Coronary artery (tissue), 2 donors: ENCODE measurements around the gene TLDC2.

Source experiments
- DNase-seq: peaks from one replicate; pipeline ENCODE4 v3.0.0-alpha.2; 2017; ENCODE audit warnings: low spot score
- H3K27ac ChIP-seq, 2 donors: fragments of 200-600 bp; sonication (generic); one replicate each; pipeline ENCODE4 v1.5.1; 2016 to 2019
- H3K4me3 ChIP-seq: fragments of 200-600 bp; sonication (generic); 2 replicates; pipeline ENCODE4 v1.5.1; 2016; ENCODE audit warnings: mild to moderate bottlenecking, moderate library complexity
- TF ChIP-seq, protein P1 (sequence below): fragments of 200-600 bp; sonication (generic); IDR thresholded peaks from one replicate; pipeline ENCODE4 v1.5.1; 2019; ENCODE audit warnings: antibody characterized with exemption

TLDC2 gene

DNA sequence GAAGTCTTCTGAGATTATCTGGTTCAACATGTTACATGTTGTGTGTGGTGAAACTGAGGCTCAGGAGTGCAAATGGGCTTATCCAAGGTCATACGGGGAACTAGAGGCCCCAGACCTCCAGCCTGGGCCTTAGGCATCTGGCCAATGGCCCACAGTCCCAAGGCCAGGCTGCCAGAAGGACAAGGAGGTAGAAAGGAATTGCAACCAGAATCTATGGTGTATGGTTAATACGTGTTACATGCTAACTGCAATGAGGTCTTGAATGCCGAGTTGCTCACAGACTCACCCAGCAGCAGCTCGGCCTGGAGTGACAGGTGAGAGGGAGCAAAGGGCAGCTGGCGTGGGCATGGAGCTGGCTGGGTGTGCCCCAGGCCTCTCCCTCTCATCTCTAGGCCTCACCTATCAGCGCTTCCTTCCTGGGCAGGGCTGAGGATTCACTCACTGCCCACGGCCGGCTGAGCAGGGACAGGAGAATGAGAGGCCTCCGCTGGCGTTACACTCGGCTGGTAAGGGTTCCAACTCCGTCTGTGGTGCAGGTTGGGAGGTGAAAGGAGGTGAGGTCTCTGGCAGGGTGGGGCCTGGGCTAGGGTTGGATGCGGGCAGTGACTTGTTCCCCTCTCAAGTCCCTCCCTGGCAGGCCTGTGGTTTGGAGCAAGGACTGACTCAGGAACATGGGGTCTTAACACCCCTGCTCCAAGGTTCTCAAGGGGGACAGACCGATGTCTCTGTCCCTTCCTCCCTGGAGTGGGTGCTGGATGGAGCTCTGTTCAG is at the start of gene TLDC2:
Gene TLDC2 (plus strand): TSS at position 437 of the 771 bp plus-strand sequence. CDS start 37 bp downstream, at position 474.
- Histone ChIP-seq H3K27ac (peak within 1 kb of the TSS; percentile 11 to 58), H3K4me3 (no peak within 1 kb of the TSS)
- TF ChIP-seq, protein P1, sequence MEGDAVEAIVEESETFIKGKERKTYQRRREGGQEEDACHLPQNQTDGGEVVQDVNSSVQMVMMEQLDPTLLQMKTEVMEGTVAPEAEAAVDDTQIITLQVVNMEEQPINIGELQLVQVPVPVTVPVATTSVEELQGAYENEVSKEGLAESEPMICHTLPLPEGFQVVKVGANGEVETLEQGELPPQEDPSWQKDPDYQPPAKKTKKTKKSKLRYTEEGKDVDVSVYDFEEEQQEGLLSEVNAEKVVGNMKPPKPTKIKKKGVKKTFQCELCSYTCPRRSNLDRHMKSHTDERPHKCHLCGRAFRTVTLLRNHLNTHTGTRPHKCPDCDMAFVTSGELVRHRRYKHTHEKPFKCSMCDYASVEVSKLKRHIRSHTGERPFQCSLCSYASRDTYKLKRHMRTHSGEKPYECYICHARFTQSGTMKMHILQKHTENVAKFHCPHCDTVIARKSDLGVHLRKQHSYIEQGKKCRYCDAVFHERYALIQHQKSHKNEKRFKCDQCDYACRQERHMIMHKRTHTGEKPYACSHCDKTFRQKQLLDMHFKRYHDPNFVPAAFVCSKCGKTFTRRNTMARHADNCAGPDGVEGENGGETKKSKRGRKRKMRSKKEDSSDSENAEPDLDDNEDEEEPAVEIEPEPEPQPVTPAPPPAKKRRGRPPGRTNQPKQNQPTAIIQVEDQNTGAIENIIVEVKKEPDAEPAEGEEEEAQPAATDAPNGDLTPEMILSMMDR, result no peak
- no peak for DNase-seq

DNA sequence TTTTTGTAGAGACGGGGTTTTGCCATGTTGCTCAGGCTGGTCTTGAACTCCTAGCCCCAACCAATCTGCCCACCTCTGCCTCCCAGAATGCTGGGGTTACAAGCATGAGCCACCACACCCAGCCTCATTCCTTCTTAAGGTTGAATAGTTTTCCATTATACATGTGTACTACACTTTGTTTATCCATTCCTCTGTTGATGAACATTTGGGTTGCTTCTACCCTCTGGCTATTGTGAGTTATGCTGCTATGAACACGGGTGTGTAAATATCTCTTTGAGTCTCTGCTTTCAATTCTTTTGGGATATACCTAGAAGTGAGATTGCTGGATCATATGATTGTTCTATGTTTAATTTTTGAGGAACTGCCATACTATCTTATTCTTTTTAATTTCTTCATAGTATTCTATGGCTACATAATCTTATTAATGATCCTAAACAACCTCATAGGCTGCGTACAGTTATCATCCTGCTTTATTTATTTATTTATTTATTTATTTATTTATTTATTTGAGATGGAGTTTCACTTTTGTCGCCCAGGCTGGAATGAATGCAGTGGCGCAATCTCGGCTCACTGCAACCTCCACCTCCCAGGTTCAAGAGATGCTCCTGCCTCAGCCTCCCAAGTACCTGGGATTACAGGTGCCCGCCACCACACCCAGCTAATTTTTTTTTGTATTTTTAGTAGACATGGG is 49.2 kb upstream of the TLDC2 start:
- no peak for DNase-seq
- TF ChIP-seq, protein P1, result no peak
- H3K27ac ChIP-seq, result no peak overlapping the region
- H3K4me3 ChIP-seq, result no peak overlapping the region

DNA sequence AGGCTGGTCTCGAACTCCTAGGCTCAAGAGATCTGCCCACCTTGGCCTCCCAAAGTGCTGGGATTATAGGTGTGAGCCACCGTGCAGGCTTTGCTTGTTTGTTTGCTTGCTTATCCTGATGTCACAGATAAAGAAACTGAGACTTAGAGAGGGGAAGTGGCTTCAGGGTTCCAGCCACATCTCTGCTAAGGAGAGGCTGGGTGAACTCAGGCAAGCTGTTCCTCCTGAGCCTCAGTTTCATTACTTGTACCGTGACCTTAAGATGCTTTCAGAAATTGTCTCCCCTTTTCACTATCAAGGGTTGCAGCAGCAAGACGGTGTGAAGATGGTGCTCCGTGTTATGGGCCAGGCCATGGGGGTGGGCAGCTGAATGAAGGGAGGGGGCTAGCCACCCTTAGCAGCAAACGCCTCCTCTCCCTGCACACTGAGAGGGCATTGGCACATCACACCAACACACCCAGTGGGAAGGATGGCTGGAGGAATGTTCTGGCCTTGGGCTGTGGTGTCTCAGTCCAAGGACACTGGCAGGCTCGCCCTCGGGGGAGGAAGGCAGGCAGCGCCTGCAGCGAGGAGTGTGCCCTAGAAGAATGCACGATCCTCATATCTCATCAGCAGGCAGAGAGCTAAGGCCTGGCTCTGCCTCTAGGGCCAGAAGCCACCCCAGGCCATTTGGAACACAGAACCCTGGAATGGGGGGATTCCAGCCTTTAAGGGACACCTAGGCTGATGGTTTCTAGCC is 48.2 kb upstream of the TLDC2 start:
- no peak overlapping the region for H3K4me3 ChIP-seq
- peak overlapping the region; percentile 14 to 28 for H3K27ac ChIP-seq
- DNase-seq, result no peak
- TF ChIP-seq, protein P1, result no peak

DNA sequence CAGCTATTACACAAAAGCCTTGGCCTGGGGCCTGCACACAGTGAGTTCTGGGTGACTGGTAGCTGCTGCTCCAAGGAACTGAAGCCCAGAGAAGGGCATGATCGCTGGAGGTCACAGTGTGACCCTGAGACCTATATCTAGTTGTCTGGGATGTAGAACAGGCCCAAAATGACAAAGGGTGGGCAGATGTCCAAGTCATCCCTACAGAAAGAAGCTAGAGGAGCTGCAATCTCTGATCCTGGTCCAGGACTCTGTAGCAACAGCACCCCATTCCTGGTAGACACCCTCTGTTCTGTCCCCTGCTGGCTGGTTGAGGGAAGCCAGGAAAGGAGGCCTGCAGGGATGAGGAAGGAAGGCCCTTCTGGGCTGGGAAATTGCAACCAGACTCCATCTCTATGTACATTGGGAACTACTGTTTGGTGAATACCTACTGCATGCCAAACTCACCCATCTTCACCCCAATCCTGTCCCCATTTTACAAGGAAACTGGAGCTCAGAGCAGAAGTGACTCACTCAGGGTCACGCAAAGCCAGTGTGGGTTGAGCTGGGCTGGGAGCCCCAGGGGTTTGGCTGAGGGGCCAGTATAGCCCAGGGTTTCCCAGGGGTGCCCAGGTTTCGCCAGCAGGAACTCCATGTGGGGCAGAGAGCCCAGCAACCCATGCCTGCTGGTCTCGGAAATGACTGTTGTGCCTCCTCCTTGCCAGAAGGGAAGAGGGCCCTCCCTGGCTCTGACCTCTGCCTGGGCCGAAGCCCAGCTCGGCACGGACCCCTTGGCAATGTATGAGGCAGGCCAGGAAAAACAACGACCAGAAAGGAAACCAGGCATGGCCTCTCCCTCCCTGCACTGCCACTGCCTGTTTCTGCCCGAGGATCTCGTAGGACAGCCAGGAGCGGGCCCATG is 44.9 kb upstream of the TLDC2 start:
- peak overlapping the region; percentile 86 to 88 for H3K27ac ChIP-seq
- peak; percentile 94 for DNase-seq
- H3K4me3 ChIP-seq, result no peak overlapping the region

DNA sequence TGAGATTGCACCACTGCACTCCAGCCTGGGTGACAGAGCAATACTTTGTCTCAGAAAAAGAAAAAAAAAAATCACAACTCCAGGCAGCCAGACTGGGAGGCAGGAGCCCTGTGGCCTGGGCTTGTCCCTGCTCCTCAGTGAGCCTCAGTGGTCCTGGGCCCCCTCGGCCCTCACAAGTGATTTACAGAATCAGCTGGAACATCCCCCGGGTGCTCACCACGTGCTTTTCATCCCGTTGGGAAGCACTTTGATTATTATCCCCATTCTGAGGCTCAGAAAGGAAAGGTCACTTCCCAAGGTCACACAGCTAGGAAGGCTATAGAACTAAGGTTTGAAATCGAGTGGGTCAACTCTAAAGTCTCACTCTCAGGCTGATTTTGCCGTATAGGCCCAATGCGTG is 43.1 kb upstream of the TLDC2 start:
- no peak overlapping the region for H3K4me3 ChIP-seq
- TF ChIP-seq, protein P1, result no peak
- H3K27ac ChIP-seq, result peak overlapping the region; percentile 86 to 88
- no peak for DNase-seq

More for the DNA sequence above, 44.9 kb upstream of the TLDC2 start:
- TF ChIP-seq, protein P1, result peak; percentile 22

DNA sequence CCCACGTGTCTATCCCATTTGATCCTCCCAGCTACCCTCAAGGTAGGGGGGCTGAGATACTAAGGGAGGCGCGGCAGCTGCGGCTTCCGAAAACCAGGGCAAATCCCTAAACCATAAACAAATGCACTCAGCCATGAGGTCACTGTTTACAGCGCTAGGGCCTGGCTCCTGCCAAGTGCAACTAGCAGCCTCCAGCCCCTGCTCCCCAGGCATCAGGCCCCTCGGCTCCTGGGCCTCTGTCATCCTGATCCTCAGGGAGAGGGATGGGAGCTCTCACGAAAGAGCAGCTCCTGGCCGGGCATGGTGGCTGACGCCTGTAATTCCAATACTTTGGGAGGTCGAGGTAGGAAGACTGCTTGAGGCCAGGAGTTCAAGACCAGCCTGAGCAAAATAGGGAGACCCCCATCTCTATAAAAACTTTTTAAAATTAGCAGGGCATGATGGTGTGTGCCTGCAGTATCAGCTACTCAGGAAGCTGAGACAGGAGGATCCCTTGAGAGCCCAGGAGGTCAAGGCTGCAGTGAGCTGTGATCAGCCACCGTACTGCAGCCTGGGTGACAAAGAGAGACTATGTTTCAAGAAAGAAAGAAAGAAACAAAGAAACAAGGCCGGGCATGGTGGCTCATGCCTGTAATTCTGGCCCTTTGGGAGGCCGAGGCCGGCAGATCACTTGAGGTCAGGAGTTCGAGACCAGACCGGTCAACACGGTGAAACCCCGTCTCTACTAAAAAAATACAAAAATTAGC is 42.5 kb upstream of the TLDC2 start:
- H3K4me3 ChIP-seq, result no peak overlapping the region
- H3K27ac ChIP-seq, result peak overlapping the region; percentile 86 to 88
- TF ChIP-seq, protein P1, result no peak
- DNase-seq, result no peak
